Dermis blood vessel endothelial cell (primary cell): Measurements from ENCODE around the gene GFOD2. TPM values are rescaled to one million over a fixed set of nuclear protein-coding genes. Genes with fewer than 3 reads are reported as not detected.
A peak's percentile ranks its signal among the peaks of the same experiment; 100 is the strongest.

ENCODE experiments used
- DNase-seq: peaks from one replicate; pipeline ENCODE4 v3.0.0; 2010
- total RNA-seq: library from RNA; depleted of rRNA; stranded (reverse); fragments of >200 nt; gene quantifications from 2 replicates; pipeline ENCODE4 v1.2.3, GENCODE V29; 2014

GFOD2 gene
- total RNA-seq, 1 donor from 2014 or later: 69.8 TPM

GRCh38 chr16:67669499-67670101, 49.5 kb downstream of the GFOD2 start:
- no peak for DNase-seq

GRCh38 chr16:67668495-67669157, 50.5 kb downstream of the GFOD2 start:
- DNase-seq: no peak

GRCh38 chr16:67667817-67668494, 51.2 kb downstream of the GFOD2 start:
- DNase-seq: peak; percentile 97

- no peak for DNase-seq
Measured at GRCh38 chr16:67667453-67667816, 51.7 kb downstream of the GFOD2 start.

GRCh38 chr16:67666559-67667452, 52.3 kb downstream of the GFOD2 start, which contains the start of the genes C16orf86 and ENKD1:
C16orf86 (plus strand) TSS chr16:67666814; CDS start chr16:67666971, 157 bp downstream.
ENKD1 (minus strand) TSS chr16:67666750; CDS start chr16:67666442, 308 bp downstream.
- peak; percentile 79 for DNase-seq

- DNase-seq: no peak
Measured at GRCh38 chr16:67666032-67666551, 53.0 kb downstream of the GFOD2 start.

GRCh38 chr16:67665598-67665997, 53.5 kb downstream of the GFOD2 start:
- DNase-seq: no peak

GRCh38 chr16:67664871-67665270, 54.2 kb downstream of the GFOD2 start:
- DNase-seq: no peak

- no peak for DNase-seq
Measured at GRCh38 chr16:67664258-67664657, 54.9 kb downstream of the GFOD2 start.

GRCh38 chr16:67663877-67664222, 55.3 kb downstream of the GFOD2 start:
- no peak for DNase-seq

GRCh38 chr16:67663151-67663876, 55.8 kb downstream of the GFOD2 start:
- DNase-seq: peak; percentile 53

GRCh38 chr16:67662653-67663010, 56.5 kb downstream of the GFOD2 start:
- DNase-seq: no peak

- no peak for DNase-seq
Measured at GRCh38 chr16:67661886-67662652, 57.0 kb downstream of the GFOD2 start.

- peak; percentile 66 for DNase-seq
Measured at GRCh38 chr16:67661101-67661761, 57.9 kb downstream of the GFOD2 start.

GRCh38 chr16:67660564-67661028, 58.5 kb downstream of the GFOD2 start, which contains the start of gene PARD6A:
PARD6A (plus strand) TSS chr16:67660960; CDS start chr16:67661039, 79 bp downstream.
- DNase-seq: peak; percentile 98

GRCh38 chr16:67659675-67660563, 59.2 kb downstream of the GFOD2 start, which contains the start of gene ACD:
ACD (minus strand) TSS chr16:67660260; CDS start chr16:67660220, 40 bp downstream.
- peak; percentile 92 for DNase-seq

GRCh38 chr16:67658849-67659674, 60.1 kb downstream of the GFOD2 start:
- DNase-seq: no peak
